Large intestine (tissue), 3 donors: ENCODE measurements around the gene SDHD. TPM values are rescaled to one million over a fixed set of nuclear protein-coding genes. Genes with fewer than 3 reads are reported as not detected.

Experiments used
- DNase-seq, 2 donors: peaks; one replicate each; pipeline versions ENCODE4 v3.0.0 to v3.0.0-alpha.2; 2013
- H3K27ac ChIP-seq: one replicate; pipeline ENCODE4 v1.5.1; 2013; ENCODE audit warnings: low read length
- H3K27me3 ChIP-seq: 2 replicates; pipeline ENCODE4 v1.6.1; 2013; ENCODE audit warnings: low read length; ENCODE audit not compliant: control insufficient read depth, insufficient read depth
- H3K36me3 ChIP-seq: 2 replicates; pipeline ENCODE4 v1.6.1; 2013; ENCODE audit warnings: low read length; ENCODE audit not compliant: control insufficient read depth, insufficient read depth
- H3K4me1 ChIP-seq: one replicate; pipeline ENCODE4 v1.6.1; 2013; ENCODE audit warnings: low read length; ENCODE audit not compliant: control insufficient read depth, insufficient read depth
- H3K4me3 ChIP-seq: one replicate; pipeline ENCODE4 v1.5.1; 2013; ENCODE audit warnings: low read length
- H3K9me3 ChIP-seq: one replicate; pipeline ENCODE4 v1.6.1; 2013; ENCODE audit warnings: mild to moderate bottlenecking, low read depth, low read length, moderate library complexity; ENCODE audit not compliant: control insufficient read depth
- WGBS: methylation state at CpG from one replicate; pipeline ENCODE4 v1.1.5; 2013; ENCODE audit warnings: low lambda C conversion rate; ENCODE audit not compliant: insufficient coverage; 5-methylcytosine and 5-hydroxymethylcytosine counted together
- polyA plus RNA-seq: library from polyadenylated mRNA; unstranded; fragments of 120-200 nt; gene quantifications from one replicate; pipeline ENCODE4 v1.2.1, GENCODE V29; 2013

The SDHD gene
- polyA plus RNA-seq, 1 donor: 146 TPM

DNA sequence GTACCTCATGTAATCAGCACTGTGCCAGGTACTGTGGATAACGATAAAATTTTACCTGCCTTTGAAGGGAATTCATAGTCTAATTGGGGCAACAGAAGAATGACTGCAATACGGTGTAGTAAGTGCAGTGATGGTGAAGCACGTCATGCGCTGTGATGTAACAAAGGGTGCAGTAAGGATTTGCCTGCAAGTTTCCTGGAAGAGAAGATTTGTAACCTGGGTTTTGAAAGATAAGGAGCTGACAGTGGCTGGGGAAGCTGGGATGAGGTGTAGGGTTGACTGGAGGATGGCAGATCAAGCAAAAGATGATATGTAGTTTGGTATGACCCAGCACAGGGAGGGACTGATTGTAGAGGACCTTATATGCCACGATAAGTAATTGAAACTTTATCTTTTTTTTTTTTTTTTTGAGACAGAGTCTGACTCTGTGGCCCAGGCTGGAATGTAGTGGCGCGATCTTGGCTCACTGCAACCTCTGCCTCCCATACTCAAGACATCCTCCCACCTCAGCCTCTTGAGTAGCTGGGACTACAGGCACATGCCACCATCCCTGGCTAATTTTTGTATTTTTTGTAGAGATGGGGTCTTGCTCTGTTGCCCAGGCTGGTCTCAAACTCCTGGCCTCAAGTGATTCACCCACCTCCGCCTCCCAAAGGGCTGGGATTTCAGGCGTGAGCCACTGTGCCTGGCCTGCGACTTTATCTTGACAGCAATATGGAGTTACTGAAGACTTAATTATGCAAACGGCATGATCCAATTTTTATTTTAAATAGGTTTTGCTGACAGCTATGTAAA, 11.3 kb downstream of the SDHD start:
- Histone ChIP-seq H3K27ac (no peak overlapping the region), H3K4me3 (no peak overlapping the region), H3K27me3 (no peaks in the 10 kb centered on the region), H3K4me1 (no peaks in the 10 kb centered on the region), H3K36me3 (peaks cover 21% of the 10 kb centered on the region), H3K9me3 (no peaks in the 10 kb centered on the region)
- WGBS: 96% methylated on average over 5 of the region's 11 CpGs
- DNase-seq: no peak

GRCh38 chr11:112100462-112100861, 13.8 kb downstream of the SDHD start:
- Histone ChIP-seq H3K27ac (no peak overlapping the region), H3K27me3 (no peaks in the 10 kb centered on the region), H3K4me1 (no peaks in the 10 kb centered on the region), H3K36me3 (peaks cover 12% of the 10 kb centered on the region), H3K4me3 (no peak overlapping the region), H3K9me3 (no peaks in the 10 kb centered on the region)
- WGBS: no CpG with 5 or more reads among the region's 2 CpGs
- no peak for DNase-seq

GRCh38 chr11:112103446-112103845, 16.8 kb downstream of the SDHD start:
- Histone ChIP-seq H3K9me3 (no peaks in the 10 kb centered on the region), H3K27me3 (no peaks in the 10 kb centered on the region), H3K27ac (no peak overlapping the region), H3K36me3 (peaks cover 3% of the 10 kb centered on the region), H3K4me1 (no peaks in the 10 kb centered on the region), H3K4me3 (no peak overlapping the region)
- DNase-seq: no peak
- WGBS: no CpG with 5 or more reads among the region's 6 CpGs

- H3K27me3 ChIP-seq: no peaks in the 10 kb centered on the region
- H3K36me3 ChIP-seq: peaks cover 6% of the 10 kb centered on the region
- DNase-seq: peak in 1 of 2 donors; percentile 51
- no peak overlapping the region for H3K27ac ChIP-seq
- no CpG with 5 or more reads among the region's 8 CpGs for WGBS
- H3K4me3 ChIP-seq: no peak overlapping the region
- H3K9me3 ChIP-seq: no peaks in the 10 kb centered on the region
- H3K4me1 ChIP-seq: no peaks in the 10 kb centered on the region
Observed at GRCh38 chr11:112106070-112106469, 19.4 kb downstream of the SDHD start.

- DNase-seq: peak; percentile 22 to 44
- 17% methylated on average over 1 of the region's 6 CpGs for WGBS
- Histone ChIP-seq H3K9me3 (no peaks in the 10 kb centered on the region), H3K4me1 (no peaks in the 10 kb centered on the region), H3K27ac (no peak overlapping the region), H3K27me3 (no peaks in the 10 kb centered on the region), H3K4me3 (no peak overlapping the region), H3K36me3 (peaks cover 3% of the 10 kb centered on the region)
Observed at GRCh38 chr11:112113539-112114457, 27.1 kb downstream of the SDHD start.

DNA sequence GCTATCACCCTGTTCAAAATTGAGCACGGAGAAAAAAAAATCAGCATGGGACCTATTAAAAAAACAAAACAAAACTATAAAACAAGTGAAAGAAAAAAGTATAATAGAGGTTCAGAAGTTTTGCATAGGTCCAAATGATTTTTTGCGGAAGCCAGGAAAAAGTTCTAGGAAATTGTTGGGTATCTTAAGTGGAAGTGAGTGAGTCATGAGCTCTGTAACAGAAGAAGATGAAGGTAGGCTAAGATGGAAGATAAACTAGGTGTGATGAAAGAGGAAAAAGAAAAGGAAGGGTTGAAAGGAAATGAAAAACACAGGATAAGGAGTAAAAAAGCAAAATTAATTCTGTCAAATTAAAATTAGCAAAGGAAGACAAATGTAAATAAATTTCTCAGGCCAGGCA, 27.8 kb downstream of the SDHD start:
- WGBS: 92% methylated on average over 2 of the region's 2 CpGs
- Histone ChIP-seq H3K4me1 (no peaks in the 10 kb centered on the region), H3K36me3 (no peaks in the 10 kb centered on the region), H3K27ac (no peak overlapping the region), H3K9me3 (no peaks in the 10 kb centered on the region), H3K4me3 (no peak overlapping the region), H3K27me3 (no peaks in the 10 kb centered on the region)
- no peak for DNase-seq

DNA sequence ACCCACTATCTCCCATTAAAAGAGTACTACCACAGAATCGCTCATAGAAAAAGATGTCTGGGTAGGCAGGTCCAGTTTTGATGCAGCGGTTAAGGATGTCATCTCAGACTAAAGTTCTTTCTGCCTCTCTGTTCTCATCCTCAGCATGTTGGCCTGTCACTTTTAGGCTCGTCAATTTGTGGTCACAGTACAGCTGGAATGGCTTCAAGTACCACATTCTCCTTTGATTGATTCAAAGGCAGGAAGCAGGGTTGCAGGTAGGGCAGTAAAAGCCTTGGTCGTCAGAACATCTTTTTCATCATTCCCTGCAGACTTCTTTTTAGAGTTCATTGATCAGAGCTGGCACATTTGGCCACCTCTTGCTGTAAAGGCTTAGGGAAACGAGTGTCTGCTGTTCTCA, 28.7 kb downstream of the SDHD start:
- H3K4me3 ChIP-seq: no peak overlapping the region
- H3K4me1 ChIP-seq: no peaks in the 10 kb centered on the region
- no peaks in the 10 kb centered on the region for H3K36me3 ChIP-seq
- no CpG with 5 or more reads among the region's 5 CpGs for WGBS
- H3K27me3 ChIP-seq: no peaks in the 10 kb centered on the region
- DNase-seq: no peak
- H3K9me3 ChIP-seq: no peaks in the 10 kb centered on the region
- no peak overlapping the region for H3K27ac ChIP-seq

DNA sequence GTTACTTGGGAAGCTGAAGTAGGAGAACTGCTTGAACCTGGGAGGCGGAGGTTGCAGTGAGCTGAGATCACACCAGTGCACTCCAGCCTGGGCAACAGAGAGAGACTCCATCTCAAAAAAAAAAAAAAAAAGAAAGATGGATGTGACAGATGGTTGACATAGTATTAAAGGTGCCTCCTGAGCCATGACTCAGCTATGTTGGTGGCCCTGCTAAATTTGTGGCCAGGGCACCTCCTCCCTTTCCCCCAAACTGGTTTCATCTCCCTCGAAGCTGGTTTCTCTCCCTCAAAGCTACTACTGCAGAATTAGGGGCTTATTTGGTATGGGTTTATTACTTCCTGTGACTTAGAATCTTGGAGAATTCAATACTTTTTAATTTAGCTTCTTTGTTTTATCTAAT, 31.5 kb downstream of the SDHD start:
- Histone ChIP-seq H3K27ac (no peak overlapping the region), H3K9me3 (no peaks in the 10 kb centered on the region), H3K4me3 (no peak overlapping the region), H3K27me3 (no peaks in the 10 kb centered on the region), H3K4me1 (no peaks in the 10 kb centered on the region), H3K36me3 (no peaks in the 10 kb centered on the region)
- no peak for DNase-seq
- no CpG with 5 or more reads among the region's 2 CpGs for WGBS

GRCh38 chr11:112121981-112122615, 35.4 kb downstream of the SDHD start:
- no peaks in the 10 kb centered on the region for H3K4me1 ChIP-seq
- no peak overlapping the region for H3K4me3 ChIP-seq
- H3K36me3 ChIP-seq: no peaks in the 10 kb centered on the region
- WGBS: no CpG with 5 or more reads among the region's 5 CpGs
- no peak overlapping the region for H3K27ac ChIP-seq
- H3K27me3 ChIP-seq: no peaks in the 10 kb centered on the region
- no peak for DNase-seq
- H3K9me3 ChIP-seq: no peaks in the 10 kb centered on the region

DNA sequence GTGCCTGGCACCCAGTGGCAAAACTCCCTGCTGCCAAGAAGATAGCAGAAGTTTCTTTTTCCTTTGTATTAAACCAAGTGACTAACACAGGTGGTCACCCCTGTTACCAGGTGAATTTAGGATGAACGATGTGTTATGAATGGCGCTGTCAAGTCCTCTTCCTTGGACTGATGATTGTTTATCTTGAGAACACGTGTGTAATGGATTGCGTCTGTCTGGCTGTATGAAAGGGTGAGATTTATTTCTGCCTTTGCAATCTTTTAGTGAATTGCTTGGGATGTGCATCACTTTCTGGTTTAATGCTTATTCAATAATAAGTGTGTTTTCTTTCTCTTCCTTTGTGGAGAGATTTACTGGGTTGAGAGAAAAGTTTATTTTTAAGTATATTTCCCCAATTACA, 36.5 kb downstream of the SDHD start:
- Histone ChIP-seq H3K4me3 (no peak overlapping the region), H3K9me3 (no peaks in the 10 kb centered on the region), H3K4me1 (no peaks in the 10 kb centered on the region), H3K27me3 (no peaks in the 10 kb centered on the region), H3K36me3 (no peaks in the 10 kb centered on the region), H3K27ac (no peak overlapping the region)
- no peak for DNase-seq
- no CpG with 5 or more reads among the region's 4 CpGs for WGBS
